ENCODE results near the gene OR4K17. TPM values are rescaled to one million over a fixed set of nuclear protein-coding genes. Genes with fewer than 3 reads are reported as not detected.

OR4K17 gene
- total RNA-seq, 3 donors from 2014 or later (not counting 1 experiment from before 2014, with no cell fraction given), result not detected

Other genes with a start within 250 kb of the OR4K17 start
- gene OR4K2, start 235.6 kb upstream of the OR4K17 start, total RNA-seq, result not detected
- gene OR4K5, start 190.1 kb upstream of the OR4K17 start, total RNA-seq, result not detected
- not detected for gene OR4K1, start 179.8 kb upstream of the OR4K17 start, total RNA-seq
- not detected for gene OR4K15, start 135.1 kb upstream of the OR4K17 start, total RNA-seq
- gene OR4Q2, start 108.6 kb upstream of the OR4K17 start, total RNA-seq, result not detected
- not detected for gene OR4K14, start 91.4 kb upstream of the OR4K17 start, total RNA-seq
- not detected for gene OR4K13, start 74.7 kb upstream of the OR4K17 start, total RNA-seq
- gene OR4L1, start 50.7 kb upstream of the OR4K17 start, total RNA-seq, result not detected
- not detected for gene OR4N5, start 28.1 kb downstream of the OR4K17 start, total RNA-seq
- gene OR11G2, start 80.2 kb downstream of the OR4K17 start, total RNA-seq, result not detected
- not detected for gene OR11H6, start 113.0 kb downstream of the OR4K17 start, total RNA-seq
- not detected for gene OR11H7, start 118.2 kb downstream of the OR4K17 start, total RNA-seq
- not detected for gene OR11H4, start 128.5 kb downstream of the OR4K17 start, total RNA-seq
- 10 to 100 TPM; 18.1 to 23.5 (median 21.6) TPM for gene TTC5, start 195.2 kb downstream of the OR4K17 start, total RNA-seq
- gene CCNB1IP1, start 222.5 kb downstream of the OR4K17 start, total RNA-seq, result 10 to 100 TPM; 20.8 to 21.5 (median 21.2) TPM
- gene PARP2, start 232.9 kb downstream of the OR4K17 start, total RNA-seq, result 10 to 100 TPM; 18.2 to 28.3 (median 22.2) TPM

Data from natural killer cell (primary cell).